Sigmoid colon (tissue), 7 donors: ENCODE measurements around the gene CDC14A. TPM values are rescaled to one million over a fixed set of nuclear protein-coding genes. Genes with fewer than 3 reads are reported as not detected.

ENCODE experiments used
- DNase-seq: peaks from one replicate; pipeline ENCODE4 v3.0.0-alpha.2; 2019
- H3K27ac ChIP-seq, 4 donors: fragments of 200-600 bp; sonication (generic); one replicate each; pipeline ENCODE4 v1.5.1; 2016 to 2019; ENCODE audit warnings: mild to moderate bottlenecking in 1 of 4
- H3K27me3 ChIP-seq, 3 donors: fragments of 200-600 bp; sonication (generic); one replicate each; pipeline ENCODE4 v1.5.1; 2019; ENCODE audit warnings: mild to moderate bottlenecking in 1 of 3
- H3K36me3 ChIP-seq, 4 donors: fragments of 200-600 bp; sonication (generic); one replicate each; pipeline ENCODE4 v1.5.1; 2016 to 2019
- H3K4me1 ChIP-seq, 4 donors: fragments of 200-600 bp; sonication (generic); one replicate each; pipeline ENCODE4 v1.5.1; 2017 to 2019
- H3K4me3 ChIP-seq, 4 donors: fragments of 200-600 bp; sonication (generic); one replicate each; pipeline ENCODE4 v1.5.1; 2017 to 2019; ENCODE audit warnings: mild to moderate bottlenecking in 2 of 4, moderate library complexity in 1 of 4
- H3K9me3 ChIP-seq, 4 donors: fragments of 200-600 bp in 3 of 4; sonication (generic) in 3 of 4; one replicate each; pipeline versions ENCODE4 v1.5.1 to v1.6.1; 2013 to 2019
- EP300 ChIP-seq, 4 donors: sonication (generic); formaldehyde crosslinking; IDR thresholded peaks; one replicate each; pipeline ENCODE4 v1.6.1; 2017; ENCODE audit warnings: antibody characterized with exemption in 4 of 4
- POLR2A ChIP-seq, 2 donors: fragments of 450-650 bp; IDR thresholded peaks; one replicate each; pipeline ENCODE4 v1.6.1; 2016; ENCODE audit warnings: antibody characterized with exemption in 2 of 2, mild to moderate bottlenecking in 2 of 2, moderate library complexity in 2 of 2
- POLR2AphosphoS5 ChIP-seq, 4 donors: sonication (generic); formaldehyde crosslinking; IDR thresholded peaks; one replicate each; pipeline ENCODE4 v1.6.1; 2017; ENCODE audit warnings: antibody characterized with exemption in 4 of 4
- WGBS, 2 donors: extraction: QIAGEN DNeasy Blood & Tissue Kit; methylation state at CpG; one replicate each; pipeline ENCODE4 v1.1.7; 2013; 5-methylcytosine and 5-hydroxymethylcytosine counted together
- intact Hi-C: fragments of 100-400 bp; cut with DNase I; formaldehyde crosslinking; loops from one replicate; pipeline ENCODE4 v1.15.1; 2023
- polyA plus RNA-seq, 3 donors: library from polyadenylated mRNA; stranded (reverse); fragments of 200-250 nt; gene quantifications; one replicate each; pipeline ENCODE4 v1.2.3, GENCODE V29; 2013
- total RNA-seq, 4 donors: library from RNA; depleted of rRNA; stranded (reverse); fragments of >200 nt; gene quantifications; one replicate each; pipeline ENCODE4 v1.1.0, GENCODE V29; 2016
- TF ChIP-seq, protein P1 (sequence below), 4 experiments: fragments of 450-650 bp in 3 of 4; fragments of 200-600 bp in 1 of 4; IDR thresholded peaks; one replicate each; pipeline ENCODE4 v1.5.1; 2016 to 2019; ENCODE audit warnings: antibody characterized with exemption in 4 of 4, mild to moderate bottlenecking in 3 of 4, moderate library complexity in 2 of 4
- donor health status: healthy with polysubstance abuse.
- donor health status: Bipolar disorder and iron deficiency.
- donor health status: healthy.

Gene CDC14A
- total and polyA plus RNA-seq, 7 donors = 4.6 to 22.7 (median 11.8) TPM

- no peaks in the 10 kb centered on the region for H3K27me3 ChIP-seq
- H3K4me1 ChIP-seq = no peaks in the 10 kb centered on the region
- intact Hi-C loops = no loop called here
- H3K36me3 ChIP-seq = no peaks in the 10 kb centered on the region
- no peak overlapping the region for H3K4me3 ChIP-seq
- no peak for DNase-seq
- no peak overlapping the region for H3K27ac ChIP-seq
- TF ChIP-seq EP300 (IDR thresholded peaks at IDR 0.05) (no peak), POLR2A (IDR thresholded peaks at IDR 0.05) (no peak), POLR2AphosphoS5 (IDR thresholded peaks at IDR 0.05) (no peak)
- TF ChIP-seq, protein P1, sequence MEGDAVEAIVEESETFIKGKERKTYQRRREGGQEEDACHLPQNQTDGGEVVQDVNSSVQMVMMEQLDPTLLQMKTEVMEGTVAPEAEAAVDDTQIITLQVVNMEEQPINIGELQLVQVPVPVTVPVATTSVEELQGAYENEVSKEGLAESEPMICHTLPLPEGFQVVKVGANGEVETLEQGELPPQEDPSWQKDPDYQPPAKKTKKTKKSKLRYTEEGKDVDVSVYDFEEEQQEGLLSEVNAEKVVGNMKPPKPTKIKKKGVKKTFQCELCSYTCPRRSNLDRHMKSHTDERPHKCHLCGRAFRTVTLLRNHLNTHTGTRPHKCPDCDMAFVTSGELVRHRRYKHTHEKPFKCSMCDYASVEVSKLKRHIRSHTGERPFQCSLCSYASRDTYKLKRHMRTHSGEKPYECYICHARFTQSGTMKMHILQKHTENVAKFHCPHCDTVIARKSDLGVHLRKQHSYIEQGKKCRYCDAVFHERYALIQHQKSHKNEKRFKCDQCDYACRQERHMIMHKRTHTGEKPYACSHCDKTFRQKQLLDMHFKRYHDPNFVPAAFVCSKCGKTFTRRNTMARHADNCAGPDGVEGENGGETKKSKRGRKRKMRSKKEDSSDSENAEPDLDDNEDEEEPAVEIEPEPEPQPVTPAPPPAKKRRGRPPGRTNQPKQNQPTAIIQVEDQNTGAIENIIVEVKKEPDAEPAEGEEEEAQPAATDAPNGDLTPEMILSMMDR (IDR thresholded peaks at IDR 0.05) = no peak
- H3K9me3 ChIP-seq = no peaks in the 10 kb centered on the region
Observed at GRCh38 chr1:100411574-100411973, 59.3 kb downstream of the CDC14A start.

DNA sequence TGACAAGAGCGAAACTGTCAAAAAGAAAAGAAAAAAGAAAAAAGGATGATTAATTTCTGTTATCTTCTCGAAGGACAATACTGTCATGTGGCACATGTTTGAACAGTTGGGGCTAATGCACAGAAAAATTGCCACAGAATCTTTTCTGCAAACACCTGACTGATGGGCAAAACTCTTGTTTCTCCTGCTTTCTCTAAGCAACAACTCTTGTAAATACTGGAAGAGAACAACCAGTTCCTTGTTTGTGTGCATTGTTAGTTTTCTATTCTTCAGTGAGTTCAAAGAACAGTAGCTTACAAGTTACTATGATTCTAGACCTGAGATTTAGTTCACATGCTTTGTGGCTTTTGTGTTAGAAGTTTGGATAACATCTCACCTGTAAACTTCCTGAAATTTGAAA lies 60.7 kb downstream of the CDC14A start:
- TF ChIP-seq POLR2A (IDR thresholded peaks at IDR 0.05) = no peak
- no peak for TF ChIP-seq EP300 (IDR thresholded peaks at IDR 0.05)
- no peak for TF ChIP-seq POLR2AphosphoS5 (IDR thresholded peaks at IDR 0.05)
- TF ChIP-seq, protein P1 (IDR thresholded peaks at IDR 0.05) = no peak
- WGBS, 2 donors = 57 to 72% methylated on average over 2 of the region's 2 CpGs
- no peaks in the 10 kb centered on the region for H3K9me3 ChIP-seq
- H3K27ac ChIP-seq = no peak overlapping the region
- DNase-seq = no peak
- no peaks in the 10 kb centered on the region for H3K4me1 ChIP-seq
- no peak overlapping the region for H3K4me3 ChIP-seq
- no peaks in the 10 kb centered on the region for H3K36me3 ChIP-seq
- H3K27me3 ChIP-seq = no peaks in the 10 kb centered on the region
- intact Hi-C loops = no loop called here

- DNase-seq = no peak
- Histone ChIP-seq H3K36me3 (no peaks in the 10 kb centered on the region), H3K27ac (no peak overlapping the region), H3K4me1 (no peaks in the 10 kb centered on the region), H3K9me3 (no peaks in the 10 kb centered on the region), H3K27me3 (no peaks in the 10 kb centered on the region), H3K4me3 (no peak overlapping the region)
- WGBS, 2 donors = 54 to 62% methylated on average over 5 of the region's 5 CpGs
- intact Hi-C loops = no loop called here
- TF ChIP-seq EP300 (IDR thresholded peaks at IDR 0.05) (no peak), POLR2A (IDR thresholded peaks at IDR 0.05) (no peak), POLR2AphosphoS5 (IDR thresholded peaks at IDR 0.05) (no peak)
- TF ChIP-seq, protein P1 (IDR thresholded peaks at IDR 0.05) = no peak
Observed at GRCh38 chr1:100414693-100415497, 62.6 kb downstream of the CDC14A start.

GRCh38 chr1:100415498-100415778 lies 63.1 kb downstream of the CDC14A start:
- TF ChIP-seq POLR2AphosphoS5 (IDR thresholded peaks at IDR 0.05) = no peak
- Histone ChIP-seq H3K4me3 (no peak overlapping the region), H3K4me1 (no peaks in the 10 kb centered on the region), H3K27ac (no peak overlapping the region), H3K36me3 (no peaks in the 10 kb centered on the region), H3K27me3 (no peaks in the 10 kb centered on the region), H3K9me3 (no peaks in the 10 kb centered on the region)
- DNase-seq = no peak
- intact Hi-C loops = no loop called here

- TF ChIP-seq, protein P1 (IDR thresholded peaks at IDR 0.05) = no peak
- TF ChIP-seq POLR2AphosphoS5 (IDR thresholded peaks at IDR 0.05) (no peak), EP300 (IDR thresholded peaks at IDR 0.05) (no peak), POLR2A (IDR thresholded peaks at IDR 0.05) (no peak)
- H3K9me3 ChIP-seq = no peaks in the 10 kb centered on the region
- intact Hi-C loops = no loop called here
- H3K4me1 ChIP-seq = no peaks in the 10 kb centered on the region
- H3K36me3 ChIP-seq = no peaks in the 10 kb centered on the region
- H3K4me3 ChIP-seq = no peak overlapping the region
- WGBS, 2 donors = 89 to 95% methylated on average over 2 of the region's 2 CpGs
- no peaks in the 10 kb centered on the region for H3K27me3 ChIP-seq
- DNase-seq = no peak
- H3K27ac ChIP-seq = no peak overlapping the region
Observed at GRCh38 chr1:100419072-100419471, 66.8 kb downstream of the CDC14A start.
